Stimulated activated CD4-positive, alpha-beta T cell treated with anti-CD3 and anti-CD28 coated beads, Interleukin-12 subunit alpha, Interleukin-12 subunit beta, amount 100 ng/mL, for 4 hours (primary cell): ENCODE results near the gene CLBA1.
"Not testable (repeated sequence)": the region's sequence is repeated elsewhere in the genome, so short reads cannot be mapped to it uniquely, and the experiment has no call there.

Experiments used
- DNase-seq: peaks from one replicate; pipeline ENCODE4 v3.0.0-alpha.2; 2020

CLBA1 gene

DNA sequence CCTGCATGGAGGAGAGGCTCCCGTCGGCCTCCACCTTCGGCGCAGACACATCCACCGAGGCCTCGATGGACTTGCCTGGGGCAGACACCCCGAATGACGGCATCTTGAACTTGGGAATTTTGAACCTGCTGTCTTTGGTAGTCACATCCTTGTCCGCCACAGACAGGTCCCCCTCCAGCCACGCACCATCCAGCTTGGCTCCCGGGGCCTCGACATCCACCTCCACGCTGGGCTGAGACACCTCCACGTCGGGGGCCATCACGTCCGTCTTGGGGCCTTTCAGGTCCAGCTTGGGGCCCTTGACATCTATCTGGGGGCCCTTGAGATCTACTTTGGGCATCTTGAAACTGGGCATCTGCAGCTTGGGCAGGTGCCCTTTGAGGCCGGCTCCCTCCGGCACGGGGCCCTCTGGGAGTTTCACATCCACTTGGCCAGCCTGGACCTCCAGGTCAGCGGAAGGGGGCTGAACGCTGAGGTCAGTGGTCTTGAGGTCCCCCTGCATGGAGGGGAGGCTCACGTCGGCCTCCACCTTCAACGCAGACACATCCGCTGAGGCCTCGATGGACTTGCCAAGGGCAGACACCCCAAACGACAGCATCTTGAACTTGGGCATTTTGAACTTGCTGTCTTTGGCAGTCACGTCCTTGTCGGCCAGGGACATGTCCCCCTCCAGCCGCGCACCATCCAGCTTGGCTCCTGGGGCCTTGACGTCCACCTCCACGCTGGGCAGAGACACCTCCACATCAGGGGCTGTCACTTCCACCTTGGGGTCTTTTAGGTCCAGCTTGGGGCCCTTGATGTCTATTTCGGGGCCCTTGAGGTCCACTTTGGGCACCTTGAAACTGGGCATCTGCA is 37.5 kb upstream of the CLBA1 start:
- not testable (repeated sequence) for DNase-seq

DNA sequence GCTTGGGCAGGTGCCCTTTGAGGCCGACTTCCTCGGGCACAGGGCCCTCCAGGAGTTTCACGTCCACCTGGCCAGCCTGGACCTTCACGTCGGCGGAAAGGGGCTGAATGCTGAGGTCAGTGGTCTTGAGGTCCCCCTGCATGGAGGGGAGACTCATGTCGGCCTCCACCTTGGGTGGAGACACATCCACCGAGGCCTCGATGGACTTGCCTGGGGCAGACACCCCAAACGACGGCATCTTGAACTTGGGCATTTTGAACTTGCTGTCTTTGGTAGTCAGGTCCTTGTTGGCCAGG is 36.9 kb upstream of the CLBA1 start:
- no peak for DNase-seq

DNA sequence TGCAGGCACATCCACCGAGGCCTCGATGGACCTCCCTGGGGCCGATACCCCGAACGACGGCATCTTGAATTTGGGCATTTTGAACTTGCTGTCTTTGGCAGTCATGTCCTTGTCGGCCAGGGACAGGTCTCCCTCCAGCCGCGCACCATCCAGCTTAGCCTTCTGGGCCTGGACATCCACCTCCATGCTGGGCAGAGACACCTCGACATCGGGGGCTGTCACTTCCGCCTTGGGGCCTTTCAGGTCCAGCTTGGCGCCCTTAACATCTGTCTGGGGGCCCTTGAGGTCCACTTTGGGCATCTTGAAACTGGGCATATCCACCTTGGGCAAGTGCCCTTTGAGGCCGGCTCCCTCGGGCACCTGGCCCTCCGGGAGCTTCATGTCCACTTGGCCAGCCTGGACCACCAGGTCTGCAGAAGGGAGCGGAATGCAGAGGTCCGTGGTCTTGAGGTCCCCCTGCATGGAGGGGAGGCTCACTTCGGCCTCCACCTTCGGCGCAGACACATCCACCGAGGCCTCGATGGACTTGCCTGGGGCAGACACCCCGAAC is 36.1 kb upstream of the CLBA1 start:
- DNase-seq, result not testable (repeated sequence)

DNA sequence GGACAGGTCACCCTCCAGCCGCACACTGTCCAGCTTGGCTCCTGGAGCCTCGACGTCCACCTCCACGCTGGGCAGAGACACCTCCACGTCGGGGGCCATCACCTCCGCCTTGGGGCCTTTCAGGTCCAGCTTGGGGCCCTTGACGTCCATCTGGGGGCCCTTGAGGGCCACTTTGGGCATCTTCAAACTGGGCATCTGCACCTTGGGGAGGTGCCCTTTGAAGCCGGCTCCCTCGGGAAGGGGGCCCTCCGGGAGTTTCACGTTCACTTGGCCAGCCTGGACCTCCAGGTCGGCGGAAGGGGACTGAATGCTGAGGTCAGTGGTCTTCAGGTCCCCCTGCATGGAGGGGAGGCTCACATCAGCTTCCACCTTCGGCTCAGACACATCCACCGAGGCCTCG is 35.6 kb upstream of the CLBA1 start:
- DNase-seq, result no peak

DNA sequence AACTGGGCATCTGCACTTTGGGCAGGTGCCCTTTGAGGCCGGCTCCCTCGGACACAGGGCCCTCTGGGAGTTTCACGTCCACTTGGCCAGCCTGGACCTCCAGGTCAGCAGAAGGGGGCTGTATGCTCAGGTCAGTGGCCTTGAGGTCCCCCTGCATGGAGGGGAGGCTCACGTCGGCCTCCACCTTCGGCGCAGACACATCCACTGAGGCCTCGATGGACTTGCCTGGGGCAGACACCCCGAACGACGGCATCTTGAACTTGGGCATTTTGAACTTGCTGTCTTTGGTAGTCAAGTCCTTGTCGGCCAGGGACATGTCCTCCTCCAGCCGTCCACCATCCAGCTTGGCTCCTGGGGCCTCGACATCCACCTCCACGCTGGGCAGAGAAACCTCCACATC is 34.9 kb upstream of the CLBA1 start:
- not testable (repeated sequence) for DNase-seq

DNA sequence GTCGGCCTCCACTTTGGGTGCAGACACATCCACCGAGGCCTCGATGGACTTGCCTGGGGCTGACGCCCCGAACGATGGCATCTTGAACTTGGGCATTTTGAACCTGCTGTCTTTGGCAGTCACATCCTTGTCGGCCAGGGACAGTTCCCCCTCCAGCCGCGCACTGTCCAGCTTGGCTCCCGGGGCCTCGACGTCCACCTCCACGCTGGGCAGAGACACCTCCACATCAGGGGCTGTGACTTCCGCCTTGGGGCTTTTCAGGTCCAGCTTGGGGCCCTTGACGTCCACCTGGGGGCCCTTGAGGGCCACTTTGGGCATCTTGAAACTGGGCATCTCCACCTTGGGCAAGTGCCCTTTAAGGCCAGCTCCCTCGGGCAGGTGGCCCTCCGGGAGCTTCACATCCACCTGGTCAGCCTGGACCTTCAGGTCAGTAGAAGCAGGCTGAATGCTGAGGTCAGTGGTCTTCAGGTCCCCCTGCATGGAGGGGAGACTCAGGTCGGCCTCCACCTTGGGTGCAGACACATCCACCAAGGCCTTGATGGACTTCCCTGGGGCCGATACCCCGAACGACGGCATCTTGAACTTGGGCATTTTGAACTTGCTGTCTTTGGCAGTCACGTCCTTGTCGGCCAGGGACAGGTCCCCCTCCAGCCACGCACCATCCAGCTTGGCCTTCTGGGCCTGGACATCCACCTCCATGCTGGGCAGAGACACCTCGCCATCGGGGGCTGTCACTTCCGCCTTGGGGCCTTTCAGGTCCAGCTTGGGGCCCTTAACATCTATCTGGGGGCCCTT is 33.5 kb upstream of the CLBA1 start:
- DNase-seq, result not testable (repeated sequence)

DNA sequence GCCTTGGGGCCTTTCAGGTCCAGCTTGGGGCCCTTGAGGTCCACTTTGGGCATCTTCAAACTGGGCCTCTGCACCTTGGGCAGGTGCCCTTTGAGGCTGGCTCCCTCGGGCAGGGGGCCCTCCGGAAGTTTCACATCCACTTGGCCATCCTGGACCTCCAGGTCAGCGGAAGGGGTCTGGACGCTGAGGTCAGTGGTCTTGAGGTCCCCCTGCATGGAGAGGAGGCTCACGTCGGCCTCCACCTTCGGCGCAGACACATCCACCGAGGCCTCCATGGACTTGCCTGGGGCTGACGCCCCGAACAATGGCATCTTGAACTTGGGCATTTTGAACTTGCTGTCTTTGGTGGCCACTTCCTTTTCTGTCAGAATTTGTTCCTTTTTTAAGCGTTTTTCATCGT is 32.5 kb upstream of the CLBA1 start:
- no peak for DNase-seq

DNA sequence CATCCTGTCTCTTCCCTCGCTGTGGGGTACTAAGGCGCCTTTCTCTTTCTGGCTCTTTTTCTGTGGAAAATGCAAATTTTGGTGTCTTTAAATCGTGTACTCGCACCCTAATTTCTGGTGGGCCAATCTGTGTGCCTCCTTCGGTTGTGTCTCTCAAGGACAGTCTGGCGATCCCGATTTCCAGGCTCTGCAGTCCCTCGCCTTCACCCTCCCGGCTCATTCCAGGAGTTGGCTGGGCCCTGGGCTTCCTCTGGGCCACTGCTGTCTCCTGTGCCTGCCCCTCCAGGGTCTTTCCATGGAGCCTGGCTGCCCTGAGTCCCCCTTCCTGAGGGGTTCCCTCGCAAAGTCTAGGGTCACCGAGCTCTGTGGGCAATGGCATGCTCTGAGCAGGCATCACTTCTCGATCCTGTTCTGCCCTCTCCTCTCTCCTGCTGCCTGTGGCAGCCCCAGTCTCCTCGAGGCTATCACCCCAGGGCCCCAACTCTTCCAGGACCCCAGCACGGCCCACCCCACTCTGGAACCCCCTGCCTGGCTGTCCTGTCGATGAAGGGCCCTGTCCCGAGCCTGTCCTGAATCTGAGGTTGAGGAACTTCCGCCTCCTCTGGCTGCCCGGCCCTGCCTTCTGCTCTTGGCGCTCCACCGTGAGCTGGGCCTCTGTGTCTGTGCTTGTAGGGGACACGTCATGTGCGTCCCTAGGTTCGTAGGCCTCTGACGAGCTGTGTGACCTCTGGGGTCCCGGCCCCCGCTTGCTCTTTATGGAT is 31.5 kb upstream of the CLBA1 start:
- DNase-seq, result no peak

DNA sequence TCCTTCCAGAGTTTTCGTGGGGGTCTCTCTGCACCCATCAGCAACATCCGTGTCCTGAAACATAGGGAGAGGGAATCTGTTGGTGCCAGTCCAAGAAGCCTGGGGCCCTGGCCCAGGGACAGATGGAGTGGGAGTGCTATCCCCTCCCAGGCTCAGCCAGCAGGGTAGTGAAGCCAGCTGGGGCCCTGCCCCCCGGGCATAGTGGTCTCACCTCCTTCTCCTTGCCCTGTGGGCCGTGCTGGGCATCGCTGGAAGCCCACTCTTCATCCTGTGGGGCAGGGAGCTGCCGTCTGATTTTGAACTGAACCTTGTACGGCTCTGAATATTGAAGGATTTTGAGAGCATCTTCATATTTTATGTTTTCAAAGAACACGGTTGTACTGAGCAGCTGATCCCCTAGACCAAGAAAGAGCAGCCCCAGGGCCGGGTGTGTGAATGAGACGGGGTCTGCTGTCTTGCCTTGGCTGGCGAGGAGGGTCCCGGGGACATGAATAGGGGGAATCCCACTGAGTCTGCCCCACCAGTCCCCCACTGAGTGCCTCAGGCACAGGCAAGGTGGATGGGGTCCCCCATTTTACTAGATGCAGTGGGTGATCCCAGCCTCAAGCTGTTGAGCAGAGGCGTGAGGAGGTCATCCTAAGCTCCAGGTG is 30.7 kb upstream of the CLBA1 start:
- no peak for DNase-seq

DNA sequence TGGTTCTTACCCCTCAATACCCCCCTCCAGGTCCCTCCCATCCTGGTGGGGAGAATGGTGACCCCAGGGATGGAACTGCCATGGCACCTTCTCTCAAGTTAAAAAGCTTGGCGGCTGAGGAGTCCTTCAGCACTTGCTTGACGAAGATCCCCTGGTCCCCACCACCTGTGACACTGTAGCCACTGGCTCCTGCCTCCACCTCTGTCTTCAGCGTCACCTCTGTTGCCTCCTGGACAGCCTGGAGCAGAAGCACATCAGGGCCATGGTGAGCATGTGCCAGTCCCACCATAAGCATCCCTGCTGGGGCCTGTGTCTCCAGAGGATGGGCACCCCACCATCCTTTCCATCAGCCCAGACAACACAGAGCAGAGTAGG is 30.2 kb upstream of the CLBA1 start:
- no peak for DNase-seq

DNA sequence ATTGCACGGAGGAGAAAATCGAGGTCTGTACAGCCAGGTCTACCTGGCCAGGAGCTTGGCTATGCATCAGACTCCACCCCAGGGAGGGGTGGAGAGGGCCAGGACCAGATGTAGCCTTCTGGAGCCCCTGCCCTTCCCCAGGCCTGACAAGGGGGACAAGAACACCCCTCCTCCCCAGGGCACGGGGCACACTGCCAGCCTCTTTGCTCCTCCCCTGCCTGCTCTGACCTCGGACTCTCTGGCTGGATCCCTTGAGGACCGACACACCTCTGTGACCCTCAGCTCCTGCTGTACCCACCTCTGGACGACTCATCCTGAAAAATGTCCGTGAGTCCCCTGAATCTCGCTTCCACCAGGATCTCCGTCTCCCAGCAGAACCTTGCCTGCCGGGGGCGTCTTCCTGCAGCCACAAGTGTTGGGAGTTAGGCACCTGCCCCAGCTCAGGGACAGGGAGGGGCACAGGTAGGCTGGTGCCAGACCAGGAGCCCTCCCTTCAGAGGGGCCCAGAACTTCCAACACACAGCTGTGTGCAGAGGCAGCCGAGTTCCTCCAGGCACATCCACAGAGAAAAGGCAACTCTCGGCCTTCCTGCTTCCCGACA is 29.2 kb upstream of the CLBA1 start:
- no peak for DNase-seq

DNA sequence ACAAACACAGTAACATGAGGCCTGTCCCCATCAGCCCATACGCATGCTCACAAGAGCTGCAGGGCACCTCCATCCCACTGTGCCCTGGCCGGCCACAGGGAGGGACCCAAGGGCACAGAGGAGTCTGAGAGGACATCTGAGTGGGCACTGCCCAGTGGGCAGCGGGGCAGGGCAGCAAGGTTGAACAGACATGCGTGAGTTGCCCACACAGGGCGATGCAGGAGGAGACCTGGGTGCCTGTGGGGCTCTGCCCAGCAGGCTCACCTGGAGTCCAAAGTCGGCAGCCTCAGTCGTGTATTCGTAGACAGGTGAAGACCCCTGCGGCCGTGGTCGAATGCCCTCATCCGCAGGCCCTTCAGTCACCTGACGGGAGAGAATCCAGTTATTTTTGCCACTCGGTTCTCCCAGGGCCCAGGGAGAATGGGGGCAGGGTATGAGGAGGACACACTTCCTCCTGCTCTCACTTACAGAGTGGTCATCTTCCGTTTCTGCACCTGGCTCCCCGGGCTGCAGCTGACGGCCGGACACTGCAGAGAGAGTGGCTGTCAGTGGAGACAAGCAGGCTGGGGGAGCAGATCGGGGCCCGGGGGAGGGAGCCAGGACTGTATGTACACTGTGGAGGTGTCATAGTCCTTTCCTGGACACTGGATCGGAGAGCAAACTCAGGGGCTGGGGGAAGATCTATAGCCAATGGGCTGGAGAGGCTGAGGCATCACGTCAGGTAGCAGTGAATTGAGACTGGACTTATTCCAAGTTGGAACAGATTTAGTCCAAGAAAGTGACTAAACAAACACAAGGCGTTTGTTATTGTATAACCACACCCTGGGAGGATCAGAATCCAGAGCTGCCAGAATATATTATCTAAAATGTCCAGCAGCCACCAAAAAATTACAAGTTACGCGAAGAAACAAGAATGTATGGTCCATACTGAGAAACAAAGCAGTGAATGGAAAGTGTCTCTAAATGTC is 28.2 kb upstream of the CLBA1 start:
- DNase-seq, result no peak

DNA sequence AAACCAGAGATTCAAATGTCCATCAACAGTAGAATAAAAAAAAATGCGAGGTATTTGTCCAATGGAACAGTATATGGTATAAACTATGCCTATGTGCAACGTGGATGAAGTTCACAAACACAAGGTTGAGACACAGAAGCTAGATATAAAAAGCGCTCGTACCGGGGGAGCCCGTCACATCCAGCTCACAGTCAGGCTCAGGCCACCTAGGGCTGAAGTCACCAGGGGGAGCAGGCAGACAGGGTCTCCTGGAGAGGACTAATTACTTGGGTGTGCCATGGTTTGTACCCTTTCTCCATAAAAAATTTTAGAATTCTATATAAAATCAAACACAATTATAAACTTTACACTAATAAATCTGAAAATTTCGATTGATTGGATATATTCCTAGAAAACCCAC is 21.0 kb upstream of the CLBA1 start:
- no peak for DNase-seq

DNA sequence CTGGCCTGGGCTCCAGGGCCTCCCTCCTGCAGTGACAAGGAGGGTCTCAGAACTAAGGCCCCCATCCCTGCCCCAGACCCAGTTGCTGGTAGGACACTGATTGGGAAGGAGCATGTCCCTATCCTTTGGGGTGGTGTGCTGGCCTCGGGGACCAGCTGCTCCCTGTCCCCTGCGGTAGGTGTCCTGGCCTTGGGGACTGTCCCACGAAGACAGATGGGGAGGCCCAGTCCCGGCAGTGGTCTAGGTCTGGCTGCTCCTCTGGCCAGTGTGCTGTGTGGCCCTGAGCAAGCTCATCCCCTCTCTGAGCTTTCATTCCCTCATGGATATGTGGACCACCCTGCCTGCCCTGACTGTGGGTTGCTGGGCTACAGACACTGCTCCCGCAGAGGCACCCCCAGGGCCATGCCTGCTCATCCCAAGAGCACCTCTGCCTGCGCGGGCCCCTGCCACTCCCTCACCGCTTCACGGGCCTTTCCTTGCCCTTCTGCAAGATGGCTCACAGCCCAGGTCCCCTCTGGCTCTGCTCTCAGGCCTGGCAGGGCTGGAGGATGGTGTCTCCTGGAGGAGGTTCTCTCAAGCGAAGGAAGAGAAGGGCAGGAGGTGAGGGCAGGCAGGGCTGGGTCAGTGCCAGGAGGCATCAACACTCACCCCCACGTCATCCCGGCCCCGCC is 19.9 kb upstream of the CLBA1 start:
- no peak for DNase-seq

DNA sequence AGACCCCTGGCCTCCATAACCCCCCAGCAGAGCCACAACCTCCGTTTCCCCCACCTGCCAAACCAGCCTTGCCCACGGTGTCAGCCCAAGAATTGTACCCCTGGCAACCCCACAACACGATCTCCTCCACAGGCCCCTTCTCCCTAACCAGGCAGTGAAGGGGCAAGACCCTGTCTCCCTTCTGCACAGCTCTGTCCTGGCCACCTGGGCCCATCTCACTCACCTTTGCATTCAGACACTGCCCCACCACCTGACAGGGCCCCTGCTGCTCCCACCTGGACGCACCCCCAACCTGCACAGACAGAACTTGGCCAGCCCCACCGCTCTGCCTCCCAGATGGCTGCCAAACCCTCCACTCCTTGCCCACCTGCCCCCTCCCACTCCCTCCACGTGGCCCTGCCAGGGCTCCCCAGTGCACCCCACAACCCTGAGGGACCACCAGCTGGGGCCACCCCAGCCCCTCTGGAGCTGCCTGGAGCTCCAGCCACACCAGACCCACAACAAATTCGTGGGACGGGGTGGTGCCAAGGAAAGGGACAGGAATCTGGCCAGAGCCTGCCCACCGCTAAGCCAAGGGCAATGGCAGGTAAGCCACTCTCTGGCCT is 19.2 kb upstream of the CLBA1 start:
- DNase-seq, result no peak

DNA sequence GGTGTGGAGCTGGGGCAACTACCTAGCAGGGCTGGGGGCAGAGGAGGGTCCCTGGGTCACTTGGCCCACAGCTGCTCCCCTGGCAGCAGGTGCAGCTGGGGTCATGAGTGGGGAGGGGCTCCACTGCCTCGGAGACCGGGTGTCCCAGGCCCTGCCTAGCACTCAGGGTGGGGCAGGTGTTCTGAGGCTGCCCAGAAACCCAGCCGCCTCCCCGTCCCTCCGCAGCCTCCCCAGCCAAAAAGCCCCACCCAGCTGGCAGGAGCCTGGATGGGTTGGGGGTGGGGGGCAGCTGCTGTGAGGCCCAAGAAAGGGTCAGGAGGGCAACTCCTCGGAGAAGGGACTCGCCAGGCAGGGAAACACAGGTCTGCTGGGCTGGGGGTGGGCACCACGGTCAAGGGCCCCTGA is 18.6 kb upstream of the CLBA1 start:
- DNase-seq, result no peak

DNA sequence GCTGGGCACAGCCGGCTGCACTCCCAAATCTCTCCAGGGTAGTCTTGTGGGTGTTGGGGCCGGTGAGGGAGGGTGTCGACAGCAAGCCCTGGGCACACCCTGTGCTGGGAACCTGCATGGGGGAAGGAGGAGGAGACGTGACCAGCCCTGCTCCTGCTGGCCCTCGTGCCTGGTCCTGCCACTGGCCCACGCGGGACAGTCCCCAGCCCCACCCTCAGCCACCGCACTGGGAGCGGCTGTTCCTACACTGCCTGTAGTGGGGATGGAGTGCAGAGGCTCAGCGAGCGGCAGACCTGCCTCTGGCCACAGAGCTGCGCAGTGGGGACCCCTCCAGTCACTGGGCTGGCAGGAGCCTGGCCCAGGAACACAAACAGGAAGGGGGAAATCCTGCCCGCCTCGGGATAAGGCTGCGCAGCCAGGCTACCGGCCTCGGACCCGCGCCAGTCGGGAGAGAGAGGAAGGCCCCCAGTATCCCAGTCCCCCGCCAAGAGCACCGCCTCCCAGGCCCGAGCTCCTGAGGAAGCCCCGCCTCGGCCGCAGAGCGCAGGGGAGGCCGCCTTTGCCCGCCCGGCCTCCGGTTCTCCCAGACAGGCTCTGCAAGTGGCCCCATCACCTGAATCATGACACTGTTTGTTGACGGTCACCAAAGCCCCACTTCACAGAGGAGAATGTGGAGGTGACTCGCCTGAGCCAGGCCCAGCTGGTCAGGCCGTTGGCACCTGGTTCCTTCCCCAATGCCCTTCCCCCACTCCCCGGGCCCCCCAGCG is 18.0 kb upstream of the CLBA1 start:
- DNase-seq, result no peak

DNA sequence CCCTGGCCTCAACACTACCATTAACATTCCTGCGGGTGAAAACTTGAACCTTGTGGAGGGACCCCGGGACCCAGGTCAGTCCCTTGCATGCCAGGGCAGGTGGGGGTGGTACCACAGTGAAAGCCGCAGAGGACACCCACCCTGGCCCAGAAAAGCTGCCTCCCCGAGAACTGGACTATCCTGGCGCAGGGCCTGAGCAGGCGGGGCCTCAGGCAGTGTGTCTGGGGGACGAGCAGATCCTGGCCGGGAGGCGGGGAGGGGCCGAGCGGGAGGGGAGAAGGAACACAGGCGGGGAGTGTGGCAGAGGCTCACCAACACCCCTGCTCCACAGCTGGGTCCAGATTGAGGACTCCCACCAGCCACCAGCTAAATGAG is 17.4 kb upstream of the CLBA1 start:
- DNase-seq, result no peak
